Coronary artery (tissue), 2 donors: ENCODE results near the gene GTPBP6.
"Not testable (repeated sequence)": the region's sequence is repeated elsewhere in the genome, so short reads cannot be mapped to it uniquely, and the experiment has no call there.

Source experiments
- DNase-seq: peaks from one replicate; pipeline ENCODE4 v3.0.0-alpha.2; 2017; ENCODE audit warnings: low spot score
- H3K27ac ChIP-seq, 2 donors: fragments of 200-600 bp; sonication (generic); one replicate each; pipeline ENCODE4 v1.5.1; 2016 to 2019
- H3K4me3 ChIP-seq: fragments of 200-600 bp; sonication (generic); 2 replicates; pipeline ENCODE4 v1.5.1; 2016; ENCODE audit warnings: mild to moderate bottlenecking, moderate library complexity
- TF ChIP-seq, protein P1 (sequence below): fragments of 200-600 bp; sonication (generic); IDR thresholded peaks from one replicate; pipeline ENCODE4 v1.5.1; 2019; ENCODE audit warnings: antibody characterized with exemption

GTPBP6 gene

GRCh38 chrX:290476-291166, 28.0 kb downstream of the GTPBP6 start:
- DNase-seq: no peak
- TF ChIP-seq, protein P1, sequence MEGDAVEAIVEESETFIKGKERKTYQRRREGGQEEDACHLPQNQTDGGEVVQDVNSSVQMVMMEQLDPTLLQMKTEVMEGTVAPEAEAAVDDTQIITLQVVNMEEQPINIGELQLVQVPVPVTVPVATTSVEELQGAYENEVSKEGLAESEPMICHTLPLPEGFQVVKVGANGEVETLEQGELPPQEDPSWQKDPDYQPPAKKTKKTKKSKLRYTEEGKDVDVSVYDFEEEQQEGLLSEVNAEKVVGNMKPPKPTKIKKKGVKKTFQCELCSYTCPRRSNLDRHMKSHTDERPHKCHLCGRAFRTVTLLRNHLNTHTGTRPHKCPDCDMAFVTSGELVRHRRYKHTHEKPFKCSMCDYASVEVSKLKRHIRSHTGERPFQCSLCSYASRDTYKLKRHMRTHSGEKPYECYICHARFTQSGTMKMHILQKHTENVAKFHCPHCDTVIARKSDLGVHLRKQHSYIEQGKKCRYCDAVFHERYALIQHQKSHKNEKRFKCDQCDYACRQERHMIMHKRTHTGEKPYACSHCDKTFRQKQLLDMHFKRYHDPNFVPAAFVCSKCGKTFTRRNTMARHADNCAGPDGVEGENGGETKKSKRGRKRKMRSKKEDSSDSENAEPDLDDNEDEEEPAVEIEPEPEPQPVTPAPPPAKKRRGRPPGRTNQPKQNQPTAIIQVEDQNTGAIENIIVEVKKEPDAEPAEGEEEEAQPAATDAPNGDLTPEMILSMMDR: no peak
- Histone ChIP-seq H3K4me3 (no peak overlapping the region), H3K27ac (no peak overlapping the region)

GRCh38 chrX:288561-288991, 30.0 kb downstream of the GTPBP6 start:
- H3K4me3 ChIP-seq: no peak overlapping the region
- TF ChIP-seq, protein P1: no peak
- H3K27ac ChIP-seq: no peak overlapping the region
- DNase-seq: no peak

GRCh38 chrX:287670-288069, 30.9 kb downstream of the GTPBP6 start:
- DNase-seq: no peak
- TF ChIP-seq, protein P1: no peak
- Histone ChIP-seq H3K27ac (no peak overlapping the region), H3K4me3 (no peak overlapping the region)

DNA sequence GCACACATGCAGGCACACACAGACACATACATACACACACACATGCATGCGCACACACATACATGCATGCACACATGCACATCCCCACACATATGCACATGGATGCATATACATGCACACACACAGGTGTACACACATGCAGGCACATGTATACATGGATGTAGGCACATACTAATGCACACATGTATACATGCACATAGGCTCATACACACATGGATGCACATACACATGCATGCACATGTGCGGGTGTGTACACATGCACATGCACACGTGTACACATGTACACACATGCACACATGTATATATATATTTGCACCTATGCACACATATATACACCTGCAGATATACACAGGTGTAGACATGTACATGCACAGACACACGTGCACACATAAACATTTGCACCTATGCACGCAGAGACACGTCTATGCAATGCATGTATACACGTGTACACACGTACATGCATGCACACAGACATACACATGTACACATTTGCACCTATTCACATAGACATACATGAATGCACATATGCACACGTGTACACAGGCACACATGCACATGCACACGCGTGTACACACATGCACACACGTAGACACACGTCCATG, 33.4 kb downstream of the GTPBP6 start:
- no peak overlapping the region for H3K4me3 ChIP-seq
- DNase-seq: no peak
- H3K27ac ChIP-seq: no peak overlapping the region
- TF ChIP-seq, protein P1: no peak

DNA sequence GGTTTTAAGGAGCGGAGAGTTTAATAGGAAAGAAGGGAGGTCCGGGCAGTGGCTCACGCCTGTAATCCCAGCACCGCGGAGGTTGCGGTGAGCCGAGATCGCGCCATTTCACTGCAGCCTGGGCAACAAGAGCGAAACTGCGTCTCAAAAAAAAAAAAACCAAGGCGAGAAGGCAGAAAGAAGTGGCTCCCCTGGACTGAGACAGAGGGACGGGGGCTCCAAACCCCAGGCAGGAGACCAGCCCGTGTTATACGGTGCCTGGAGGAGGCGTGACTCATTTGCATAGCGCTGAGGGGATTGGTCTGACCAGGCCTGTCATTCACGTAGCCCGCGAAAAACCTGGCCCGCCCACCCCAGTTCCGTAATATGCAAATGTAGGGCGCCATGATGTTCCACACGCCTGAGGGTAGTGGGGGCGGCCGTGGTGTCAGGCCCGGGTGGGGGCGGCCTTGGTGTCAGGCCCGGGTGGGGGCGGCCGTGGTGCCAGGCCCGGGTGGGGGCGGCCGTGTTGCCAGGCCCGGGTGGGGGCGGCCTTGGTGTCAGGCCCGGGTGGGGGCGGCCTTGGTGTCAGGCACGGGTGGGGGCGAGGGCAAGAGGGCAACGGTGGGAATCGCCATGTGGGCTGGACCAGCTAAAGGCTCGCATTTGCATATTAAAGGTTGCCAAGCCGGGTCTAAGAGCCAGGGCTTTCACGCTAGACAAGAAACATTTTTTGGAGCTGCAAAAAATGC, 35.3 kb downstream of the GTPBP6 start:
- peak overlapping the region; percentile 75 for H3K4me3 ChIP-seq
- peak; percentile 91 for DNase-seq
- TF ChIP-seq, protein P1: no peak
- peak overlapping the region in 1 of 2 donors; percentile 69 for H3K27ac ChIP-seq

DNA sequence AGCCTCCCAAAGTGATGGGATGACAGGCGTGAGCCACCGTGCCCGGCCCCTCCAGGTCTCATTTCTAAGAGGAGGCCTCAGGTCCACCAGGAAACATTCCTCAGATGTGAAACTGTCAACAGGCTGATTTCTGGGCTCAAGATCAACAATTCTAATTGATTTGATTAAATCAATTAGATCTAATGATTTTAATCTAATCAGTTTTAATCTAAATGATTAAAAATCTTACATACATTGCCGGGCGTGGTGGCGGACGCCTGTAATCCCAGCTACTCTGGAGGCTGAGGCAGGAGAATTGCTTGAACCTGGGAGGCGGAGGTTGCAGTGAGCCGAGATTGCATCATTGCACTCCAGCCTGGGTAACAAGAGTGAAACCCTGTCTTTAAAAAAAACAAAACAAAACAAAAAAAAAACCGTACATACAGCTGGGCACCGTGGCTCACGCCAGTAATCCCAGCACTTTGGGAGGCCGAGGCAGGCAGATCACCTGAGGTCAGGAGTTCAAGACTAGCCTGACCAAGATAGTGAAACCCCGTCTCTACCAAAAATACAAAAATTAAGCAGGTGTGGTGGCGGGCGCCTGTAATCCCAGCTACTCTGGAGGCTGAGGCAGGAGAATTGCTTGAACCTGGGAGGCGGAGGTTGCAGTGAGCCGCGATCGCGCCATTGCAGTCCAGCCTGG, 36.5 kb downstream of the GTPBP6 start:
- H3K27ac ChIP-seq, H3K4me3 ChIP-seq, DNase-seq: not testable (repeated sequence)
